Cardiac septum (tissue), 1 donor: ENCODE data around the gene BZW1. TPM values are rescaled to one million over a fixed set of nuclear protein-coding genes. Genes with fewer than 3 reads are reported as not detected.
"Not testable (repeated sequence)": the region's sequence is repeated elsewhere in the genome, so short reads cannot be mapped to it uniquely, and the experiment has no call there.

Experiments
- DNase-seq: peaks from one replicate; pipeline ENCODE4 v3.0.0-alpha.2; 2020; ENCODE audit warnings: low spot score
- intact Hi-C: fragments of 100-400 bp; cut with DNase I; formaldehyde crosslinking; loops from one replicate; pipeline ENCODE4 v1.14.0; 2022
- total RNA-seq: library from RNA; stranded (reverse); fragmentation: NEBNext Ultra II Directional; extraction: Animal tissue kit (Norgen Biotek cat#: 25700); gene quantifications from one replicate; pipeline ENCODE4 v1.2.1, GENCODE V29; 2021
- donor health status: DM: no; HTN: no; CAD: no.

The BZW1 gene
- total RNA-seq, 1 donor from 2014 or later, result 99.3 TPM

DNA sequence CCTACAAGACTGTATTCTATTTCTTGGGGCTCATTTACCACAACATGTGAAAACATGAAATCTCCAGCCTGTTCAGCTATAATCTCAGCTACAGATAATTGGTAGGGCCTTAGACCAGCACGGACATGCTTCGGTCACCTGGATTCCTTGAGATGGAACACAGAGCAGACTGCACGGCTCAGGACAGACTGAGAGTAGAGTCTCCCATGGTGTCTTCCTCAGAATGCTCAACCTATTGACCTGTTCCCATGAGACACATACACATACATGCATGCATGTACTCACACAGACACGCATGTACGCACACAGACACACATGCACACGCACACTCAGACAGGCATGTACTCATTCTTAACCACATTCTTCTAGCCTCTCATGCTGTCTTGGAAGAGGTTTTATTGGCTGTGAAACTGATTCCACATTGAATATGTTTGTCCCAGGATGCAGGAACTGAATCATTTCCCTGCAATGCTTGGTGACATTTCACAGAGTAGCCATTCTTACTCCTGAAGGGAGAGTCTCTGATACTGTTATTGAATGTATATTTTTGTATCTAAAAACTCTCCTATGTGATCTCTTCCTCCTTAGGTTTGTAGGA is 23.5 kb upstream of the BZW1 start:
- intact Hi-C loops, result loop anchor here (5.0 kb wide), 1 partner anchor 46 kb away; no protein-coding TSS in a partner anchor
- no peak for DNase-seq

DNA sequence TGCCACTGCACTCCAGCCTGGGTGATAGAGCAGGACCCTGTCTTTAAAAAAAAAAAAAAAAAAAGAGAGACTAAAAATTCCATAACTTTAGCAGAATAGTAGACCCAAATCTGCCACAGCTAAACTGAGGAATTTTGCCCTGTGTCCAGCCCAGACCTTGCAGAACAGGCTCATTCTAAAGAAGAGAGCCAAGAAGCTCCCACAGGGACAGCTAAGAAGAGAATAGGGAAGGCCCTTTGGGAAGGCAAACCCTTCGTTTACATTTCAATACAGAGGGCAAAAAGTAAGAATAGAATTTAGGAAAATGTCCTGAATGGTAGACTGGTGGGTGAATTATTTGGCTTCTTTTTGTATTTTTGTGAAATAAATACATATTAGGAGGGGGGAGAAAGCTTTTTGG is 21.5 kb upstream of the BZW1 start:
- no peak for DNase-seq
- intact Hi-C loops, result no loop called here

DNA sequence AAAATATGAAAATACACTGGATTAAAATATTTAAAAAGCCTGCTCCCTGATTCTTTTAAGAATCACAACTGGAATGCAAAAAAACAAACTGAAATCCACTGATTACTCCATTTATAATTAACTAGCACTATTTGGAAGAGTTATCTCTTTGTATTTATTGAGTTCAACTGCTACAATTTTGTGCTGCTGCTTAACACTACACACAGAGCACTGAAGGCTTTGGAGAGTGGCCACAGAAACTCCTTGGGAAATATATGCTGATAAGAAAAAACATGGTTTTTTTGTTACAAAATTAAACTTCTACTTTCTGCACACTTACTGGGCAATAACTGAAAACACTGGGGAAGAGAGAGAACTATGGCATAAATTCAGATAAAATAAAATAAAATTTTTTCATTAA is 19.8 kb upstream of the BZW1 start:
- intact Hi-C loops, result no loop called here
- DNase-seq, result no peak

DNA sequence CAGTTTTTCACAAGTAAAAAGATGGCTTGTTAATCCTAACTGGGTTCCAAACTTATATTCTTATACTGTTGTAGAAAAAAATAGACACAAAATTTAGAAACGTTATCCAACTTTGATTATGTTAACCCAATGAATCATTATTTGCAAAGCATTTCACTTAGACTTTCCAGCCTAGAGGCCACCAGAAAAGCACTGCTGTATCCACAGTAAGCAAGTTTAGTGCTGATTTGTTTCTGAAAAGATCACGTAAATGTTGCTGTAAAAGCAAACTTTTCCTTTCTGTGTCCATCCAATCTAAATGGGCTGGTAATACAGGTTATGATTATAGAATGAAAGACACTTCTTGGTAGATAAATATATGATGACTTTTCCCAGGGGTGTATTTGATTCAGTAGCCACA is 17.6 kb upstream of the BZW1 start:
- no peak for DNase-seq
- intact Hi-C loops, result no loop called here

DNA sequence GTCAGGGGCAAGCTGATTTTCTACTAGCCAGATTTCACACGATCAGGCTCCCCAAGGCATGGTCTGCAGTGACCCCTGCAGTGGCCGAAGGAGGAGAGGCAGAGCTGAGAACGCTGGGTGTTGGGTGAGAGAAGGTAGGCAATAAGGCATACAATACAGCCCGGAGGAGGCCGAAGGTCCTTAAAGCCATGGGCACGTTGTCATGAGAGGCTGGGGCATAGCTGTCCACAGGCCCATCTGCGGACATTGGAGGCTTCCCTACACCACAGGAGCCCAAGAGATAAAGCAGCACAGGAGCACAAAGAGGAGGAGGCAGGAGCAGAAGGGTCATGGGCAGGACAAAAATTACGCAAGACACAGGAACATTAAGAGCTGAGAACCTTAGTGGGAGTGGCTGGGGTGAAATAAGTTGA is 16.7 kb upstream of the BZW1 start:
- no peak for DNase-seq

DNA sequence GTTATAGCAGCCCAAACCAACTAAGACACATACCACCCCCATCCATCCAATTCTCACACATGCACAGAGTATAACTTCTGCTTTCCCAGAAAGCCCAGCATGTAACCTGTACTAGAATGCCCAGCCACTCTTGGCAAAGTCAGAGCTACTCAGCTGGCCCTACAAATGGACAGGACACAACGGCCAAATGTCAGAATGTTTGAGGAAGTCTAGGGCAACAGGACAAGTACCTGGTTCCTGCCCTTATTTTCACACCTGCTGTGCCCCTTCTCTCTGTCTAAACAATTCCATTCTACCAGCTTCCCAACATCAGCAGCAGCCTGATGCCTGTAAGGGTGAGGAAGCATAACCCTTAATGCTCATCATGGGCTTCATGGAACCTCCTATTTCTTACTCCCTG is 15.1 kb upstream of the BZW1 start:
- DNase-seq, result no peak
- intact Hi-C loops, result no loop called here

More for the DNA sequence above, 16.7 kb upstream of the BZW1 start:
- intact Hi-C loops, result no loop called here

DNA sequence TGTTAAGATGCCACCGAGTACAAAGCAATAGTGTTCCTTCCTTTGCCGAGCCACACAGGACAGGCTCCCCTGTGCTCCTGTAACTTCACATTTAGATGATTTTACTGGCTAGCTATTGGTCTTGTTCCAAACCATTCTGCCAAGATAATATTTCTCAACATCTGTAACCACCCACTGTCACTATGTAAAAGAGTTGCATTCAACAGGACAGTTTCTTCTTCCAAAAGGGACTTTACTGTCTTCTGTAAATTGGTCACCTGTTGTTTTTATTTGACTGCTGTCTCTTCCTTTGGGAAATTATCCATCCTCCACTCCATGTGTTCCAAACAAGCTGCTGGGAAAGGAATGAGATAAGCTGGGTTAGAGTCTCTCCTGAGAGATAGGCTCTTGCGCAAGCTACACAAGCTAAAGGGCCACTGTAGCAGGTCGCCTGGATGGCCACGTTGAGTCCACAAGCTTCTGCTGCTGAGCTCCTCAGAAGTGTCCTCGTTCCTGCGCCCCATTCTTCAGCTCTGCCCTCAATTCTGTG is 14.4 kb upstream of the BZW1 start:
- no peak for DNase-seq
- intact Hi-C loops, result no loop called here

DNA sequence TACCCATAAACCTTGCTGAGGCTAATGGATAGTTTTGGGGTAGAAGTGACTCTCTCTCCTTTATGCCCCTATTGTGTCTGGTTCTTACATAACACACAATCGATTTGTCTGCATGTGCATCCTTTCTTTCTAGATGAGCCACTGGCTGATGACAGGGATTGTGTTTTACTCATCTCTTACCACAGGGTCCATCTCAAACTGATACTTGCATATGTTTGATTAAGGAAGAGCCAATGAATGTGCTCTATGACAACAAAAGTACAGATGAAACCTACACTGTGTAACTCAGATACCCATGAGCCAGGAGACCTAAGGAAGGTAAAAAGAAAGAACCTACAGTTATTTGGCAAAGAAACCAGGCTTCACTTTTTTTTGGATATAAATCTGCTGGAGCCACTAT is 13.2 kb upstream of the BZW1 start:
- no peak for DNase-seq
- intact Hi-C loops, result no loop called here

DNA sequence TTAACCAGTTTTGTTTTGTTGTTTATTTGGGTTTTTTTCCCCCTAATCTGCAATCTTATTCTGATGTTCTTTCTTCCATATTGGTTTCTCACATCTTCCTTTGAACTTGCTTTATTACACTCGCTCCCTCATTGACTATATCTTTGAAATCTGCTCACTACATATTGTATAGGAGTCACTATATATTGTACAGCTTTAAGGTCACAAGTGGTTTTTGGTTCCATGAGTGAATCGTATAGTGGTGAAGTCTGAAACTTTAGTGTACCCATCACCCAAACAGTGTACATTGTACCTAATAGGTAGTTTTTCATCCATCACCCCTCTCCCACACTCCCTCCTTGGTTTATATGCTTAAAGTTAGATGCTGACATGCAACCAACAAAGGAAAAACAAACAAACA is 11.3 kb upstream of the BZW1 start:
- intact Hi-C loops, result no loop called here
- no peak for DNase-seq

DNA sequence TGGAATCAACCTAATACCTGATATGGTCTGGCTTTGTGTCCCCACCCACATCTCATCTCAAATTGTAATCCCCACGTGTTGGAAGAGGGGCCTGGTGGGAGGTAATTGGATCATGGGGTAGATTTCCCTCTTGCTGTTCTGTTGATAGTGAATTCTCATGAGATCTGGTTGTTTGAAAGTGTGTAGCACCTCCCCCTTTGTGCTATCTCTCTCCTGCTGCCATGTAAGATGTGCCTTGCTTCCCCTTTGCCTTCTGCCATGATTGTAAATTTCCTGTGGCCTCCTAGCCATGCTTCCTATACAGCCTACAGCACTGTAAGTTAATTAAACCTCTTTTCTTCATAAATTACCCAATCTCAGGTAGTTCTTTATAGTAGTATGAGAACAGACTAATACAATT is 10.3 kb upstream of the BZW1 start:
- DNase-seq, intact Hi-C loops: not testable (repeated sequence)

DNA sequence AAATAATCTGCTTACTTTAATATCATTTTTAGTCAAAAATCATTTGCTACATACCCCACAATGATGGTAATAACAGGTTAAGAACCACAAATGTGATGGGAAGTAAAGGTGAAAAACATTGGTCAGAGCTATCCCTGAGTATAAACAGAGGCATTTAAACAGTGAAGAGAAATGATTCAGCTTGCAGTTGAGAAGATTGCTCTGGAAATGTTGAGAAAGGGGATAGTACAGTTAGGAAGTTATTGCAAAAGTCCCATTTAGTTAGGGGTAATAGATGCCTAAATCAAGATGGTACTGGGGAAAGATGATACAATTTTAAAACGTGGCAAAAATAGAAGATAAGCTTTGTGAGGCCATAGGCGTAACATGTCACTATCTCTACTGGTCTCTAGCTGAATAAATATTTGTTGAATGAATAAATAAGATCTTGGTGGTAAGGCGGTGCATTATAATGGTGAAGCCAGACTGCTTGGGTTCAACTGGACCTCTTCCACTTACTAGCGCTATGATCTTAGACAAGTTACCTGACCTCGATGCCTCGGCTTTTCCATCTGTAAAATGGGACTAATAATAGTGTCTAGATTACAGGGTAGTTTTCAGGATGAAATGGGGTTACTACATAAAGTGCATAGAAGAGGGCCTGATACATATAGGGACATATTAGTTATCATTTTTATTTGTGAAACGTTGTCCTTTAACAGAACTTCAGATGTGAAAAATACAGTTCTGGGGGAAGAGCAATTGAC is 2.0 kb upstream of the BZW1 start:
- DNase-seq, result no peak
- intact Hi-C loops, result loop anchor here (2.0 to 5.0 kb wide), 2 partner anchors 67 to 643 kb away; partner anchors contain the start of genes STRADB and TRAK2

DNA sequence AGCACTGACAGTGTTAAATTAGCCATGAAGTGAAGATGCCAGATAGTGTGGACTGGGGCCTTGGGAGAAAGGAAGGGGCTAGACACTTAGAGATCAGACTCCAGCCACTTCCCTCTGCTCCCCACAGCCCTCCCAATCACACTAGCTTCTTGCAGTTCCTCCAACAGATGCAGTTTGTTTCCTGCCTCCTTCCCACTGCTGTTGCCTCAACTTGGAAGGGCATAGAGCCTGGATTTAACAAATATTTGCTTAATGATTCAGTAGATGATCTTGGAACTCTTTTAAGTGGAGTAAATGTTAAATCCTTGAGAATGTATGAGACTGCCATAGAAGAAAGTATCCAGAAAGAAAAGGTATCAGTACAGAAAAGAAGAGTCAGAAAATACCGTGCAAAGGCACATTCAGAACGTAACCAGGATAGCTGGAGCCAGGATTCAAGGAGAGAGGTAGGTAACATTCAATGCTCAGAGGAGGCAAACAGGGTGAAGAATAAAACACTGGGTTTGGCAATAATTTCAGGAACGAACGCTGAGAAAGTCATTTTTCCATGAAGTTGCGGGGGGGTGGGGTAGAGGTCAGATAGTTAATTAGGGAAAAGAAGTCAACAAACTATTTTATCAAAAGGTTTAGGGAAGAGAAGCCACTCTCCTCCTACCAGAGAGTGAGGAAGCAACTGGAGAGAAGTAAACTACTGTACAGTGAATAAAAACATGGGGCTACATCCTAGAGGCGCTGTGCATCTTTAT is 1.3 kb upstream of the BZW1 start:
- intact Hi-C loops, result loop anchor here (2.0 to 5.0 kb wide), 2 partner anchors 68 to 642 kb away; partner anchors contain the start of genes STRADB and TRAK2
- no peak for DNase-seq

DNA sequence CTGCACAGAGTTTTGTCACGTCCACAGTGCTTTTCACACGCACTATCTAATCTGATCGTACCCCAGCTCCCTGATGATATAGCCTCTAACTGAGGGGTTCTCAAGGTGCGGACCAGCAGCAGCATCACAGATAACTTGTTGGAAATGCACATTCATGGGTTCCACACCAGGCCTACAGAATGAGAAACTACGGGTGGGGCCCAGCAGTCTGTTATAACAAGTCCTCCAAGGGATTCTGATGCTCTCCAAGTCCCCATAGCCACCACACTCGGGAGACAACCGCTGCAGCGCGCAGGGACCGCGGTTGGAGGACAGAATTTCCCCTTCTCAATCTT is 745 bp upstream of the BZW1 start:
- DNase-seq, result no peak
- intact Hi-C loops, result loop anchor here (1.0 to 5.0 kb wide), 4 partner anchors 53 to 641 kb away; partner anchors contain the start of genes CLK1, NIF3L1, PPIL3 and STRADB

DNA sequence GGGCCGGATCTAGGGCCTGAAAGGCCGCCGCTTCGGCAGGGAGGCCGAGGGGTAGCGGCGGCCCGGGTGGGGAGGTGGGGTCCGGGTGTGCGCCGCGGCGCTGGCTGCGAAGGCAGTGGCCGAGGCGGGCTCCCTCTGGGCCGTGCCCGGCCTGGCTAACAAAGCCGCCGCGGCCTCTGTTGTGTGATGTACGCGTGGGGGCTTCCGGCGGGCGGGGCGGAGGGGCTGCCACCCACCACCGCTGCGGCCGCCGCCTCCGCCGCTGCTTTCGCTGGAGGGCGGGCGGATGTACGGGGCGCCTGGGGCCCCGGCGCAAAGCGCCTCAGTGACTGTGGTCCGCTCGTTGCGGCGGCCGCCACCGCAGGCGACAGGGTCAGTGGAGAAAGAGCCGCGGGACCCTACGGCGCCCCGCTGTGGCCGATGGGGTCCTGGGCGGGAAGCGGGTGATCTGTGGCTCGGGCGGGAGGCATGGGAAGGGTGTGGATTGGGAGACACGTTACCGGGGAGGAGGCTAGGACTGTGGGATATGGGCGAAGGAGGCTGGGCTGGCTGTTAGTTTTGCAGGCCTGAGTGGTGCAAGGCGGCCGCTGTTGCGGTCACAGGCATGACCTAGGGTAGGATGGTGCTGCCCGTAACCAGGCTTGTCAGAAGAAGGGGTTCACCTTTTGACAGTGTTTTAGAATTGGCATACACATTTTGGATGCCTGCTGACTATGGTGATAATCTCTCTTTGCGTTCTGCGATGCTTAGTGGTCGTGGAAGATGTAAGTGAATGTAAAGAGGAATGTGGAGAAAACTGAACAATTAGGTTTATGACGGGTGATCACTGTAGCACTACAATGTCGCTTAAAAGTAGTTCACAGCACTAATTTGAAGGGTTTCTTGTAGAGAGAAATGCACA is 662 bp downstream of the BZW1 start:
- intact Hi-C loops, result loop anchor here (1.0 to 5.0 kb wide), 2 partner anchors 99 to 640 kb away; partner anchors contain the start of genes STRADB and TRAK2
- DNase-seq, result peak; percentile 88

DNA sequence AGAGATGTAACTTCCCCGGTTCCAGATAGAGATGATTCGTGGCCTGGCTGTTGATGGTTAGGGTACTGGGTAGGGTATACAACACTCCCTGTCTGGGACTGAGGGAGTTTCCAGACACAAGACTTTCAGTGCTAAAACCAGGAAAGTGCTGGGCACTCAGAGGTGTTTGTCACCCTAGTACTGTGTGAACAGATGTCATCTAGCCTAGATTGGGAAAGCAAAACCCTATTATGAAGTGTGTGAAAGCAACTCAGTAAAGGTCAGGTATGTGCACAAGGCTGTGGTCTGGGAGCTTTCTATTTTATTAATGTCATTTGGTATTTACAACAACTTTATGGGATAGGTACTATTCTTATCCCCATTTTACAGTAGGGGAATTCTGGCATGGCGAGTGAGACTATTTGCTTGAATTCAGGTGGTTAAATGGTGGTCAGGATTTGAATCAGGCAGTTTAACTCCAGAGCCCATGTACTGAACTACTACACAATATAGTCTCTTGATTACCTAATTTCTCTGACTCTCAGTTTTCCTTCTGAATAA is 2.6 kb downstream of the BZW1 start:
- intact Hi-C loops, result loop anchor here (5.0 kb wide), 1 partner anchor 638 kb away; the partner anchor contains the start of genes STRADB and TRAK2
- no peak for DNase-seq

DNA sequence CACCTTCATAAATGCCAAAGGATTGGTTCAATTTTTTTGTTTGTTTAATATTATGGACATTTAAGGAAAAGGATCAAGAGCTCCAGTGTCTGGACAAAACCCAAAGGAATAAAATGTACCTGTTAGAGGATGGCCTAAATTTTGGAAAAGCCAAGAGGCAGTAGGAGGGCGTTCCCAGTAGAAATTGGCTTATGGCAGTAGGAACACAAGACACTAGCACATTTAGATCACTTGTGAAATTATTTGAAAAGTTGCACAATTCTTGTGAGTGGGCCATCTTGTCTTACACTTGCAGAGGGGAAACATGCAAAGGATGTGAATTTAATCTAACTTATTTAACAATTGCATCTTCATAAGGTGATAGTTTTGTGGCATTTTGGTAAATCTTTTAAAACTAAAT is 3.2 kb downstream of the BZW1 start:
- intact Hi-C loops, result loop anchor here (5.0 kb wide), 1 partner anchor 637 kb away; the partner anchor contains the start of genes STRADB and TRAK2
- DNase-seq, result no peak

DNA sequence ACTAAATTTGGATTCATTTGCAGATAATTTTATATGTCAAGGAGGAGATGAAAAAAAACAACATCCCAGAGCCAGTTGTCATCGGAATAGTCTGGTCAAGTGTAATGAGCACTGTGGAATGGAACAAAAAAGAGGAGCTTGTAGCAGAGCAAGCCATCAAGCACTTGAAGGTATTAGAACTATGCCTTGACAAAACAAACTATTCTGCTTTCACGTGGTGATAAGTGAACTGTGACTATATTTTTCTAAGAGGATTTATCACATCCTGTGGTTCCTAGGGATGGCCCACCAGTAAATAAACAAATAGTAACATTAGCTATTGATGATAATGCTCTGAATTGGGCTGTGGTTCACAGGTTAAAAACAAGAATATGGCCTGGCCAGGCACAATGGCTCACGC is 7.0 kb downstream of the BZW1 start:
- intact Hi-C loops, result not testable (repeated sequence)

DNA sequence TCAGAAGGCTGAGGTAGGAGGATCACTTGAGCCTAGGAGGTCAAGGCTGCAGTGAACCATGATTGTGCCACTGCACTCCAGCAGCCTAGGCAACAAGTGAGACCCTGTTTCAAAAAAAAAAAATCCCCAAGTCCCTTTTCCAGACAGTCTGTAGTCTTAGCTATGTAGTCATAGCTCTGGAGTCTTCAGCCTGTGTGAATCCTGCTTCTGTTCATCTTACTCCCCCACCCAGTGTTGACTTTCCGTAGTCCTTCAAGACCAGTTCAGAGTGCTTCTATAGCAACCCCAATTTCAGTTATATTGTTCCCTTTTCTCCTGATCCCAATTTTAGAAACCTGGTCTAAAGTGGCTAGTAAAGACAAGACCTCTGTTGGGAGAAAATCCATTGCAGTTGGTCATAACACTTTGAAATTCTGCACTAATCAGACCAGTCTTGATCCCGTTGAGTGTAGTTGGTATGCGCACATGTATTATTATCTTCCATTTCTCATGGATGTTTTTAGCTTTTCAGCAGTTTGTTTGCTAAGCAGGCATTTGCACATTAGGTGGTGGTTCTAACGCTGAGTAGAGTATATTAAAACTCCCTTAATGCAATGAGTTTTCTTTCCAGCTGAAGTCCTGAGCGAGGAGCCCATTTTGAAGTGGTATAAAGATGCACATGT is 9.0 kb downstream of the BZW1 start:
- intact Hi-C loops, result no loop called here

More for the DNA sequence above, 7.0 kb downstream of the BZW1 start:
- DNase-seq, result not testable (repeated sequence)

More for the DNA sequence above, 9.0 kb downstream of the BZW1 start:
- DNase-seq, result no peak
